Measurements from ENCODE around the gene LGR5.

Gene LGR5

GRCh38 chr12:71415336-71416231 lies 24.0 kb upstream of the LGR5 start:
- Histone ChIP-seq H3K27ac (ENCODE audit: low read depth, low read length) (no peak overlapping the region), H3K4me1 (ENCODE audit: insufficient read depth, low read length) (no peaks in the 10 kb centered on the region), H3K4me3 (ENCODE audit: low read depth in 1 of 2, low read length in 2 of 2) (no peak overlapping the region), H3K9me3 (ENCODE audit: low read length) (no peaks in the 10 kb centered on the region), H3K27me3 (ENCODE audit: control insufficient read depth in 1 of 2, insufficient read depth in 2 of 2, low read length in 2 of 2) (no peaks in the 10 kb centered on the region), H3K36me3 (ENCODE audit: insufficient read depth, low read length) (no peaks in the 10 kb centered on the region), H3K9ac (ENCODE audit: low read length) (no peak overlapping the region)

- no peaks in the 10 kb centered on the region for H3K4me1 ChIP-seq (ENCODE audit: insufficient read depth, low read length)
- H3K4me3 ChIP-seq (ENCODE audit: low read depth in 1 of 2, low read length in 2 of 2), result no peak overlapping the region
Measured at GRCh38 chr12:71417181-71417580, 22.4 kb upstream of the LGR5 start.

GRCh38 chr12:71420775-71421406 lies 18.7 kb upstream of the LGR5 start:
- H3K4me3 ChIP-seq (ENCODE audit: low read depth in 1 of 2, low read length in 2 of 2), result no peak overlapping the region
- H3K9me3 ChIP-seq (ENCODE audit: low read length), result no peaks in the 10 kb centered on the region
- H3K27ac ChIP-seq (ENCODE audit: low read depth, low read length), result no peak overlapping the region
- H3K9ac ChIP-seq (ENCODE audit: low read length), result no peak overlapping the region
- H3K4me1 ChIP-seq (ENCODE audit: insufficient read depth, low read length), result peaks cover 4% of the 10 kb centered on the region
- H3K27me3 ChIP-seq (ENCODE audit: control insufficient read depth in 1 of 2, insufficient read depth in 2 of 2, low read length in 2 of 2), result no peaks in the 10 kb centered on the region
- H3K36me3 ChIP-seq (ENCODE audit: insufficient read depth, low read length), result no peaks in the 10 kb centered on the region

More at GRCh38 chr12:71417181-71417580, 22.4 kb upstream of the LGR5 start:
- Histone ChIP-seq H3K9me3 (ENCODE audit: low read length) (no peaks in the 10 kb centered on the region), H3K36me3 (ENCODE audit: insufficient read depth, low read length) (no peaks in the 10 kb centered on the region), H3K27ac (ENCODE audit: low read depth, low read length) (no peak overlapping the region), H3K9ac (ENCODE audit: low read length) (no peak overlapping the region), H3K27me3 (ENCODE audit: control insufficient read depth in 1 of 2, insufficient read depth in 2 of 2, low read length in 2 of 2) (no peaks in the 10 kb centered on the region)

- Histone ChIP-seq H3K9me3 (ENCODE audit: low read length) (no peaks in the 10 kb centered on the region), H3K4me3 (ENCODE audit: low read depth in 1 of 2, low read length in 2 of 2) (no peak overlapping the region), H3K36me3 (ENCODE audit: insufficient read depth, low read length) (no peaks in the 10 kb centered on the region), H3K27me3 (ENCODE audit: control insufficient read depth in 1 of 2, insufficient read depth in 2 of 2, low read length in 2 of 2) (no peaks in the 10 kb centered on the region), H3K27ac (ENCODE audit: low read depth, low read length) (no peak overlapping the region), H3K4me1 (ENCODE audit: insufficient read depth, low read length) (peaks cover 17% of the 10 kb centered on the region), H3K9ac (ENCODE audit: low read length) (no peak overlapping the region)
Measured at GRCh38 chr12:71425568-71426299, 13.9 kb upstream of the LGR5 start.

- H3K27ac ChIP-seq (ENCODE audit: low read depth, low read length), result no peak overlapping the region
- no peak overlapping the region for H3K4me3 ChIP-seq (ENCODE audit: low read depth in 1 of 2, low read length in 2 of 2)
- H3K36me3 ChIP-seq (ENCODE audit: insufficient read depth, low read length), result no peaks in the 10 kb centered on the region
- H3K4me1 ChIP-seq (ENCODE audit: insufficient read depth, low read length), result peaks cover 17% of the 10 kb centered on the region
- no peak overlapping the region for H3K9ac ChIP-seq (ENCODE audit: low read length)
- H3K9me3 ChIP-seq (ENCODE audit: low read length), result no peaks in the 10 kb centered on the region
- H3K27me3 ChIP-seq (ENCODE audit: control insufficient read depth in 1 of 2, insufficient read depth in 2 of 2, low read length in 2 of 2), result no peaks in the 10 kb centered on the region
Measured at GRCh38 chr12:71426300-71427047, 13.1 kb upstream of the LGR5 start.

GRCh38 chr12:71430756-71431155 lies 8.8 kb upstream of the LGR5 start:
- Histone ChIP-seq H3K27ac (ENCODE audit: low read depth, low read length) (no peak overlapping the region), H3K36me3 (ENCODE audit: insufficient read depth, low read length) (no peaks in the 10 kb centered on the region), H3K9ac (ENCODE audit: low read length) (no peak overlapping the region), H3K4me3 (ENCODE audit: low read depth in 1 of 2, low read length in 2 of 2) (no peak overlapping the region), H3K4me1 (ENCODE audit: insufficient read depth, low read length) (peaks cover 15% of the 10 kb centered on the region), H3K9me3 (ENCODE audit: low read length) (no peaks in the 10 kb centered on the region), H3K27me3 (ENCODE audit: control insufficient read depth in 1 of 2, insufficient read depth in 2 of 2, low read length in 2 of 2) (no peaks in the 10 kb centered on the region)

- Histone ChIP-seq H3K9ac (ENCODE audit: low read length) (no peak overlapping the region), H3K9me3 (ENCODE audit: low read length) (no peaks in the 10 kb centered on the region), H3K27me3 (ENCODE audit: control insufficient read depth in 1 of 2, insufficient read depth in 2 of 2, low read length in 2 of 2) (no peaks in the 10 kb centered on the region), H3K27ac (ENCODE audit: low read depth, low read length) (no peak overlapping the region), H3K4me3 (ENCODE audit: low read depth in 1 of 2, low read length in 2 of 2) (no peak overlapping the region), H3K4me1 (ENCODE audit: insufficient read depth, low read length) (peaks cover 4% of the 10 kb centered on the region), H3K36me3 (ENCODE audit: insufficient read depth, low read length) (no peaks in the 10 kb centered on the region)
Measured at GRCh38 chr12:71431991-71432390, 7.6 kb upstream of the LGR5 start.

GRCh38 chr12:71432936-71433335 lies 6.7 kb upstream of the LGR5 start:
- Histone ChIP-seq H3K36me3 (ENCODE audit: insufficient read depth, low read length) (no peaks in the 10 kb centered on the region), H3K4me3 (ENCODE audit: low read depth in 1 of 2, low read length in 2 of 2) (no peak overlapping the region), H3K9me3 (ENCODE audit: low read length) (no peaks in the 10 kb centered on the region), H3K4me1 (ENCODE audit: insufficient read depth, low read length) (no peaks in the 10 kb centered on the region), H3K9ac (ENCODE audit: low read length) (no peak overlapping the region), H3K27me3 (ENCODE audit: control insufficient read depth in 1 of 2, insufficient read depth in 2 of 2, low read length in 2 of 2) (no peaks in the 10 kb centered on the region), H3K27ac (ENCODE audit: low read depth, low read length) (no peak overlapping the region)

GRCh38 chr12:71436696-71437095 lies 2.9 kb upstream of the LGR5 start:
- Histone ChIP-seq H3K27ac (ENCODE audit: low read depth, low read length) (no peak overlapping the region), H3K36me3 (ENCODE audit: insufficient read depth, low read length) (no peaks in the 10 kb centered on the region), H3K4me1 (ENCODE audit: insufficient read depth, low read length) (peaks cover 7% of the 10 kb centered on the region), H3K4me3 (ENCODE audit: low read depth in 1 of 2, low read length in 2 of 2) (no peak overlapping the region), H3K27me3 (ENCODE audit: control insufficient read depth in 1 of 2, insufficient read depth in 2 of 2, low read length in 2 of 2) (peaks cover 7 to 35% of the 10 kb centered on the region in 2 donors), H3K9ac (ENCODE audit: low read length) (no peak overlapping the region), H3K9me3 (ENCODE audit: low read length) (no peaks in the 10 kb centered on the region)

- Histone ChIP-seq H3K9me3 (ENCODE audit: low read length) (no peaks in the 10 kb centered on the region), H3K27ac (ENCODE audit: low read depth, low read length) (no peak overlapping the region), H3K9ac (ENCODE audit: low read length) (no peak overlapping the region), H3K4me1 (ENCODE audit: insufficient read depth, low read length) (peaks cover 7% of the 10 kb centered on the region), H3K36me3 (ENCODE audit: insufficient read depth, low read length) (no peaks in the 10 kb centered on the region), H3K27me3 (ENCODE audit: control insufficient read depth in 1 of 2, insufficient read depth in 2 of 2, low read length in 2 of 2) (peaks cover 12 to 39% of the 10 kb centered on the region in 2 donors), H3K4me3 (ENCODE audit: low read depth in 1 of 2, low read length in 2 of 2) (peak overlapping the region; percentile 14 to 32)
Measured at GRCh38 chr12:71438670-71439361, 782 bp upstream of the LGR5 start.
